H1 (cell line): ENCODE results near the gene PPP1R27. TPM values are rescaled to one million over a fixed set of nuclear protein-coding genes. Genes with fewer than 3 reads are reported as not detected.

ENCODE experiments used
- CTCF ChIA-PET: fragments of 300-600 bp; sonication (Branson Sonifier 250); formaldehyde crosslinking; loops from one replicate; lab custom pipeline; 2021; ENCODE audit not compliant: partially characterized antibody; lab: Charles Lee
- POLR2A ChIA-PET: fragments of 300-600 bp; sonication (Branson Sonifier 250); formaldehyde crosslinking; loops from one replicate; lab custom pipeline; 2021; ENCODE audit warnings: inconsistent platforms; ENCODE audit not compliant: partially characterized antibody; lab: Charles Lee
- DNase-seq, 2 experiments: peaks; one replicate each; pipeline versions ENCODE4 v3.0.0 to v3.0.0-alpha.2; 2010 to 2022; ENCODE audit warnings: low spot score in 2 of 2, low read depth in 1 of 2, mixed read lengths in 1 of 2
- FAIRE-seq: peaks from 2 replicates; lab custom pipeline; 2011; peaks lifted over from hg19 to GRCh38; lab: Jason Lieb, UNC
- H2AFZ ChIP-seq: 2 replicates; pipeline ENCODE4 v1.8.1; 2012; ENCODE audit warnings: low read length, inconsistent platforms
- H2AK5ac ChIP-seq: 2 replicates; pipeline ENCODE4 v1.6.1; 2013; ENCODE audit warnings: low read depth, low read length
- H2BK120ac ChIP-seq: replicated peaks from 2 replicates; pipeline ENCODE3; 2013; ENCODE audit warnings: low read depth, low read length, inconsistent platforms
- H2BK12ac ChIP-seq: 2 replicates; pipeline ENCODE4 v1.6.1; 2013; ENCODE audit warnings: low read depth, low read length
- H2BK15ac ChIP-seq: 2 replicates; pipeline ENCODE4 v1.6.1; 2013; ENCODE audit warnings: low read length
- H2BK20ac ChIP-seq: 2 replicates; pipeline ENCODE4 v1.6.1; 2013; ENCODE audit warnings: low read length
- H2BK5ac ChIP-seq: 2 replicates; pipeline ENCODE4 v1.6.1; 2013; ENCODE audit warnings: low read depth, low read length
- H3K14ac ChIP-seq: 2 replicates; pipeline ENCODE4 v1.6.1; 2013; ENCODE audit warnings: inconsistent platforms; ENCODE audit not compliant: insufficient read length
- H3K18ac ChIP-seq: 2 replicates; pipeline ENCODE4 v1.6.1; 2013; ENCODE audit warnings: low read length; ENCODE audit errors: extremely low read depth
- H3K23ac ChIP-seq: 2 replicates; pipeline ENCODE4 v1.6.1; 2013; ENCODE audit warnings: inconsistent platforms; ENCODE audit not compliant: insufficient read length
- H3K23me2 ChIP-seq: 2 replicates; pipeline ENCODE4 v1.6.1; 2013; ENCODE audit warnings: low read depth, low read length
- H3K27ac ChIP-seq: 2 replicates; pipeline ENCODE4 v1.6.1; 2011; ENCODE audit warnings: low read depth, low read length, inconsistent platforms
- H3K27me3 ChIP-seq, 4 experiments: replicated peaks in 1 of 4; 1 replicate in 1 of 4; 2 replicates in 3 of 4; pipeline versions ENCODE4 v1.6.1 to v1.8.1; 2011 to 2013; ENCODE audit warnings: low read length in 3 of 4, mild to moderate bottlenecking in 3 of 4, inconsistent platforms in 2 of 4, mixed read lengths in 2 of 4, moderate library complexity in 1 of 4; ENCODE audit not compliant: control insufficient read depth in 3 of 4, insufficient read depth in 3 of 4; ENCODE audit errors: extremely low read depth in 1 of 4
- H3K36me3 ChIP-seq, 4 experiments: 2 replicates each; pipeline versions ENCODE4 v1.6.1 to v1.8.1; 2011 to 2013; ENCODE audit warnings: mild to moderate bottlenecking in 4 of 4, low read length in 3 of 4, moderate library complexity in 2 of 4, control low read depth in 1 of 4, inconsistent platforms in 1 of 4; ENCODE audit not compliant: insufficient read depth in 4 of 4, control insufficient read depth in 2 of 4
- H3K4ac ChIP-seq: replicated peaks from 2 replicates; pipeline ENCODE3; 2013; ENCODE audit warnings: low read length, low read depth, mixed read lengths, inconsistent platforms; ENCODE audit not compliant: insufficient read length
- H3K4me1 ChIP-seq, 4 experiments: replicated peaks in 1 of 4; 1 replicate in 1 of 4; 2 replicates in 3 of 4; pipeline versions ENCODE4 v1.6.1 to v1.8.1; 2011 to 2013; ENCODE audit warnings: low read length in 3 of 4, inconsistent platforms in 2 of 4, mixed read lengths in 1 of 4; ENCODE audit not compliant: insufficient read depth in 4 of 4, control insufficient read depth in 3 of 4
- H3K4me2 ChIP-seq, 2 experiments: 2 replicates each; pipeline versions ENCODE4 v1.6.1 to v1.8.1; 2011 to 2013; ENCODE audit warnings: low read depth in 2 of 2, low read length in 2 of 2, control low read depth in 1 of 2, inconsistent platforms in 1 of 2, mild to moderate bottlenecking in 1 of 2; ENCODE audit not compliant: insufficient read depth in 1 of 2
- H3K4me3 ChIP-seq, 4 experiments: fragments of 200-600, 300-600 bp in 1 of 4; sonication (generic), shearing (Covaris generic), sonication (Bioruptor Twin) in 1 of 4; 2 replicates each; pipeline versions ENCODE4 v1.5.1 to v1.8.1; 2011 to 2016; ENCODE audit warnings: low read length in 4 of 4, low read depth in 3 of 4, control low read depth in 2 of 4, inconsistent platforms in 2 of 4, mild to moderate bottlenecking in 2 of 4, mixed read lengths in 1 of 4, moderate library complexity in 1 of 4; ENCODE audit not compliant: insufficient read depth in 2 of 4; ENCODE audit errors: extremely low read depth in 1 of 4
- H3K56ac ChIP-seq: replicated peaks from 2 replicates; pipeline ENCODE3; 2013; ENCODE audit warnings: low read depth, mild to moderate bottlenecking, mixed read lengths, low read length, inconsistent platforms; ENCODE audit not compliant: insufficient read length
- H3K79me1 ChIP-seq: 2 replicates; pipeline ENCODE4 v1.6.1; 2013; ENCODE audit warnings: low read depth, low read length, control low read depth
- H3K79me2 ChIP-seq, 2 experiments: 2 replicates each; pipeline versions ENCODE4 v1.6.1 to v1.8.1; 2012 to 2013; ENCODE audit warnings: low read length in 2 of 2, mild to moderate bottlenecking in 2 of 2, inconsistent platforms in 1 of 2; ENCODE audit not compliant: insufficient read depth in 2 of 2, control insufficient read depth in 1 of 2
- H3K9ac ChIP-seq, 4 experiments: replicated peaks in 1 of 4; 1 replicate in 1 of 4; 2 replicates in 3 of 4; pipeline versions ENCODE4 v1.6.1 to v1.8.1; 2011 to 2013; ENCODE audit warnings: low read depth in 3 of 4, low read length in 3 of 4, control low read depth in 2 of 4, mild to moderate bottlenecking in 2 of 4, moderate library complexity in 2 of 4, inconsistent platforms in 1 of 4; ENCODE audit errors: extremely low read depth in 1 of 4
- H3K9me3 ChIP-seq, 2 experiments: 2 replicates each; pipeline versions ENCODE4 v1.6.1 to v1.8.1; 2012 to 2013; ENCODE audit warnings: mild to moderate bottlenecking in 2 of 2, moderate library complexity in 2 of 2, control low read depth in 1 of 2, inconsistent platforms in 1 of 2, low read depth in 1 of 2, low read length in 1 of 2, mixed read lengths in 1 of 2; ENCODE audit not compliant: insufficient read depth in 2 of 2
- H4K20me1 ChIP-seq, 2 experiments: replicated peaks in 1 of 2; 2 replicates each; pipeline versions ENCODE3 to v1.8.1; 2011 to 2013; ENCODE audit warnings: inconsistent platforms in 2 of 2, low read length in 2 of 2, mild to moderate bottlenecking in 1 of 2; ENCODE audit not compliant: insufficient read depth in 2 of 2, control insufficient read depth in 1 of 2
- H4K5ac ChIP-seq: 2 replicates; pipeline ENCODE4 v1.6.1; 2013; ENCODE audit warnings: low read length, low read depth, mixed read lengths, inconsistent platforms; ENCODE audit not compliant: insufficient read length
- H4K8ac ChIP-seq: 2 replicates; pipeline ENCODE4 v1.8.0; 2013; ENCODE audit warnings: mild to moderate bottlenecking, moderate library complexity, low read length, inconsistent platforms; ENCODE audit not compliant: insufficient read depth; ENCODE audit errors: extremely low read depth
- H4K91ac ChIP-seq: replicated peaks from 2 replicates; pipeline ENCODE3; 2013; ENCODE audit warnings: low read length, mixed read lengths, inconsistent platforms; ENCODE audit not compliant: insufficient read length
- FOSL1 ChIP-seq: IDR thresholded peaks from 2 replicates; pipeline ENCODE4 v1.6.1; 2011; ENCODE audit warnings: mild to moderate bottlenecking, low read depth, low read length, moderate library complexity; ENCODE audit not compliant: insufficient read depth
- HDAC2 ChIP-seq, 2 experiments: fragments of 300-600 bp in 1 of 2; sonication (generic) in 1 of 2; IDR thresholded peaks; 2 replicates each; pipeline ENCODE4 v1.6.1; 2011 to 2012; ENCODE audit warnings: low read depth in 2 of 2, low read length in 2 of 2, mild to moderate bottlenecking in 2 of 2, moderate library complexity in 2 of 2, borderline replicate concordance in 1 of 2, inconsistent platforms in 1 of 2
- KDM1A ChIP-seq: fragments of 200-600, 300-600 bp; sonication (generic); IDR thresholded peaks from 2 replicates; pipeline ENCODE4 v1.7.1; 2016; ENCODE audit warnings: mild to moderate bottlenecking, low read length, borderline replicate concordance
- KDM5A ChIP-seq: fragments of 200-600 bp; IDR thresholded peaks from 2 replicates; pipeline ENCODE4 v1.7.1; 2012; ENCODE audit warnings: mild to moderate bottlenecking, low read length, inconsistent platforms, mixed read lengths
- NANOG ChIP-seq: IDR thresholded peaks from 2 replicates; pipeline ENCODE4 v1.6.1; 2011; ENCODE audit warnings: low read length, low read depth, mild to moderate bottlenecking, inconsistent platforms; ENCODE audit not compliant: insufficient read depth, poor library complexity, severe bottlenecking
- PHF8 ChIP-seq: fragments of 200-600 bp; sonication (generic); conservative IDR thresholded peaks from 2 replicates; pipeline ENCODE4 v1.7.1; 2012; ENCODE audit warnings: low read depth, mild to moderate bottlenecking, inconsistent platforms, low read length, moderate library complexity
- SAP30 ChIP-seq: fragments of 300-600 bp; sonication (generic); IDR thresholded peaks from 2 replicates; pipeline ENCODE4 v1.7.1; 2012; ENCODE audit warnings: low read length, moderate library complexity, mild to moderate bottlenecking, inconsistent platforms; ENCODE audit not compliant: insufficient read depth, insufficient replicate concordance
- SIN3A ChIP-seq, 2 experiments: IDR thresholded peaks in 1 of 2; conservative IDR thresholded peaks in 1 of 2; 2 replicates each; pipeline ENCODE4 v1.6.1; 2011 to 2012; ENCODE audit warnings: low read length in 2 of 2, improper control_type of control experiment in 1 of 2, low read depth in 1 of 2, mild to moderate bottlenecking in 1 of 2
- SIX5 ChIP-seq: IDR thresholded peaks from 2 replicates; pipeline ENCODE4 v1.6.1; 2011; ENCODE audit warnings: mild to moderate bottlenecking, low read depth, low read length
- TBP ChIP-seq: IDR thresholded peaks from 2 replicates; pipeline ENCODE4 v1.6.1; 2011; ENCODE audit warnings: low read depth, low read length, improper control_type of control experiment
- TCF12 ChIP-seq: IDR thresholded peaks from 2 replicates; pipeline ENCODE4 v1.6.1; 2011; ENCODE audit warnings: low read depth, mild to moderate bottlenecking, low read length
- TEAD4 ChIP-seq: IDR thresholded peaks from 2 replicates; pipeline ENCODE4 v1.6.1; 2012; ENCODE audit warnings: low read depth, low read length, inconsistent platforms, mixed read lengths
- WGBS, 2 experiments: shearing (Covaris generic) in 1 of 2; methylation state at CpG; one replicate each; pipeline versions ENCODE4 v1.1.6 to v1.1.7; 2013 to 2015; ENCODE audit warnings: low lambda C conversion rate in 2 of 2, mixed read lengths in 2 of 2, inconsistent platforms in 1 of 2, low coverage in 1 of 2, missing lambda C conversion rate in 1 of 2; ENCODE audit not compliant: insufficient replicate concordance in 2 of 2, insufficient coverage in 1 of 2, insufficient read length in 1 of 2; ENCODE audit errors: extremely low coverage in 1 of 2, missing lambda C conversion rate in 1 of 2; 5-methylcytosine and 5-hydroxymethylcytosine counted together
- polyA plus RNA-seq, 7 experiments: library from polyadenylated mRNA; depleted of rRNA in 3 of 7; stranded (reverse) in 5 of 7; unstranded in 2 of 7; fragments of >200 nt in 5 of 7; fragments of 200-250 nt in 2 of 7; gene quantifications; 1 replicate in 5 of 7; 2 replicates in 1 of 7; 4 replicates in 1 of 7; pipeline versions ENCODE4 v1.2.1 to v1.2.3, GENCODE V29; 2011 to 2013; ENCODE audit warnings: missing spikeins in 2 of 7, mixed read lengths in 2 of 7
- total RNA-seq: library from RNA; stranded (reverse); fragmentation: NEBNext Ultra II Directional; extraction: Animal tissue kit (Norgen Biotek cat#: 25700); gene quantifications from 2 replicates; pipeline ENCODE4 v1.2.1, GENCODE V29; 2021

Gene PPP1R27
- total and polyA plus RNA-seq, 2 of the 8 experiments (the other 6 are each of a cell fraction or from before 2014, with no cell fraction given) = 0.27 TPM; not detected in 1

DNA sequence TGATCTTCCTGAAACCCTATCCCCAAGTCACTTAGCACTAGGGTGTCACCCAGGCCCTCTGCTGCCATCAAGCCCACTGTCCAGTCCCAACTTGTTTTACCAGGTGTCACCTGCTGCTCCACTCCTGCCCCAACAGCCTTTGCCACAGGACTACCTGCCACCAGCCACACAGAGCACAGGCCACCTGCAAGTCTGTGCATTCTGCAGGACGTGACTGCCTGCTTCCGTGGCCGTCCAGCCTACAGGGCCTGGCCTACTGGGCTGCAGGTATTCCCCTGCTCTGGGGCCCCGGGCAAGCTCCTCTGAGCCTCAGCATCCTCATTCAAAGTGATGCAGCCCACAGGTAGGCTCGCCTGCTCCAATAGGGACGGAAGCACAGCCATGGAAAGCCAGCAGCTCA is 5.0 kb downstream of the PPP1R27 start:
- Histone ChIP-seq H2BK5ac (peak overlapping the region; percentile 12; the same call in 1 of the 2 replicates), H2BK12ac (no peak overlapping the region), H4K5ac (no peak overlapping the region), H3K79me2 (peaks cover 0 to 17% of the 10 kb centered on the region in 2 experiments; a peak in 1 of 4 replicates), H3K27me3 (0 out of 7 replicates have a peak, but pooled peaks cover 0 to 2% (median 0%) of the 10 kb centered on the region in 4 experiments), H3K9me3 (no peaks in the 10 kb centered on the region), H3K23ac (no peak overlapping the region), H2BK20ac (no peak overlapping the region), H3K14ac (no peak overlapping the region), H3K18ac (no peak overlapping the region), H2BK120ac (no peak overlapping the region), H3K4me3 (no peak overlapping the region), H4K91ac (no peak overlapping the region), H2AK5ac (peak overlapping the region; percentile 53; the same call in 1 of the 2 replicates), H3K4me2 (no peak overlapping the region), H4K8ac (peak overlapping the region; percentile 19), H3K9ac (no peak overlapping the region), H3K4ac (no peak overlapping the region), H2BK15ac (no peak overlapping the region), H3K23me2 (peaks cover 8% of the 10 kb centered on the region), H3K56ac (no peak overlapping the region), H3K4me1 (peaks cover 0 to 22% (median 14%) of the 10 kb centered on the region in 4 experiments; a peak in 5 of 7 replicates), H3K79me1 (peaks cover 13% of the 10 kb centered on the region), H3K36me3 (no peaks in the 10 kb centered on the region; a peak in 1 of 8 replicates), H4K20me1 (peaks cover 2 to 23% of the 10 kb centered on the region in 2 experiments), H3K27ac (no peak overlapping the region), H2AFZ (no peak overlapping the region)
- 93% methylated on average over 6 of the region's 6 CpGs; no CpG with 5 or more reads in 1 of the 2 experiments for WGBS, 2 experiments
- FAIRE-seq (no peak), DNase-seq (no peak)
- ChIA-PET CTCF (interaction anchor here (2.0 to 2.5 kb wide), 2 partner anchors 8 to 22 kb away, joined by 6 to 9 read pairs; no protein-coding TSS in a partner anchor), POLR2A (interaction anchor here (1.2 kb wide), 1 partner anchor 12 kb away, joined by 4 read pairs; no protein-coding TSS in a partner anchor)
- TF ChIP-seq KDM1A (no peak), TEAD4 (no peak), TCF12 (no peak), NANOG (no peak), SAP30 (no peak), HDAC2 (IDR thresholded peaks at IDR 0.05; ENCODE audit: borderline replicate concordance in 1 of 2, low read depth in 2 of 2, low read length in 2 of 2) (no peak), SIX5 (no peak), TBP (no peak), KDM5A (no peak), PHF8 (no peak), SIN3A (conservative IDR thresholded peaks at IDR 0.05 in 1 of 2, IDR thresholded peaks at IDR 0.05 in 1 of 2; ENCODE audit: low read depth in 1 of 2, low read length in 2 of 2) (no peak), FOSL1 (no peak)
